ENCODE data around the gene PPP4R2.
"Not testable (repeated sequence)": the region's sequence is repeated elsewhere in the genome, so short reads cannot be mapped to it uniquely, and the experiment has no call there.

The PPP4R2 gene

GRCh38 chr3:72977060-72977808 is 19.4 kb upstream of the PPP4R2 start:
- no peak for DNase-seq

DNA sequence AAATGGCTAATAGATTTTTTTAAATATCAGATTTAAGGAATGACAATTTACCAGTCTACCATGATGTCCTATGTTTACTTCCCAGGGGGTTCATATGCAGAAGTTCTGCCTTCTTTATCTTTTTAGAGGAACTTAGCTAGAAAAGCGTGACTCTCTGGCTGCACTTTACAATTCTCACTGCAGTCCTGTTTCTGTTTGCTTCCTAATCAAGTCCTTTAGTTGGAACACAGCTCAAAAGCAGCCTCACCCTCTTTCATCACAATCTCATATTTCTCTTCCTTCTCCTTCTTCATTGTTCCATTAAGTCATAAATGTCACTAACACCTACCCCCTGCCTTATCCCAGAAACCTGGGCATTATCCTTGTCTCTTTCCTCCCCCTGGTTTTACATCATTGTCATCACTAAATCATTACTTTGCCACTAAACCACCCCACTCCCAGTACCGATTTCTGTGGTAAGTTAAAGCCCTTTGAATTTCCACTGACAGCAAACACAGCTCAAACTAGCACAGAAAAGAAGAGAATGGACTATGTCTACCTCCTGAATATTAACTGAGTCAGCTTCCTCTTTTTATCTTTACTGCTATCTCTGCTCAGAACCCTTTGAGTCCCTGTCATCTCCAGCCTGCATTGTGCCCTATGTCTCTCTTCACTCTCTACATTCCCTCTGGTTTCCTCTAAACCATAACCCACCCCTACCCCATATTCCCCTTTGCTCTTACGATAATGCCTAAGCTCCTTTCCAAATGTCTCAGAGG is 13.8 kb upstream of the PPP4R2 start:
- DNase-seq, result no peak

DNA sequence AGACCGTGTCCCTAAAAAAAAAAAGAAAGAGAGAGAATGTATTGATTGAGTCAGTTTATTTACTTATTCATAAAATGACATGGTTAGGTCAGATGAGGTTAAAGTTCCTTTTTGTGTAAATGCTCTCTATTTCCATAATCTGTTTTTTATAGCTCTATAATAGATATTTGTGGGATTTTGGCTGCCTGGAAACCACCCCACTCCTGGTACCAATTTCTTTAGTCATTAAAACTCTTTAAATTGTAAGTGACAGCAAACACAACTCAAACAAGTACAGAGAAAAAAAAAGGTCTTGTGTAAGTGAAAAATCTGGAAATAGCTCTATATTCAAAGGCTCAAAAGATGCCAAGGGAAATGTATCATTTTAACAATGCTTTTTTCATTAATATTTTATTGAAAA is 11.0 kb upstream of the PPP4R2 start:
- DNase-seq, result no peak

DNA sequence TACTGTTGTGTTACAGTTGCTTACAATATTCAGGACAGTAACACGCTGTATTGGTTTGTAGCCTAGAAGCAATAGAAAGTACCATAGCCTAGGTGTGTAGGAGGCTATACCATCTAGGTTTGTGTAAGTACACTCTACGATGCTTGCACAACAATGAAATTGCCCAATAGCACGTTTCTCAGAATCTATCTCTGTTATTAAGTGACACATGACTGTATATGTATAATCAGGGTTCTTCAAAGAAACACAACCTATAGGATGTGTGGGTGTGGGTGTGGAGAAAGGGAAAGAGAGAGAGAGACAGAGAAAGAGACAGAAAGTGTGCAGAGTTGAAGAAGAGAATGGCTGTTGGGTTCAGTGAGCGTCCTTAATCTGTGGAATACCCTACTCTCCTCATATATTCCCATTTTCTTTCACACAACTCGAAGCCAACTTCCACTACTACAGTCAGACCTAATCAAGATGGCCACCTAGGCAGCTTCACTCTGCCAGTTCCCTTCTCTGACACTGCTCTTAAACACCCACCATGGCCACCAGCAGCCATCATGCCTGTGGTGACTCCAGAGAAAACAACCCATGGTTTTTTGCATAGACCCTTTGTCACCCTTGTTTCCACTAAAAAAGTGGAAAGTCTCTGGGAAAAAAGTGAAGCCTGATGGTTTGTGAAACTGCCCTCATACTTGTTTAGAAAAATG is 5.8 kb upstream of the PPP4R2 start:
- DNase-seq, result no peak

- DNase-seq, result no peak
Measured at GRCh38 chr3:72991522-72991921, 5.1 kb upstream of the PPP4R2 start.

DNA sequence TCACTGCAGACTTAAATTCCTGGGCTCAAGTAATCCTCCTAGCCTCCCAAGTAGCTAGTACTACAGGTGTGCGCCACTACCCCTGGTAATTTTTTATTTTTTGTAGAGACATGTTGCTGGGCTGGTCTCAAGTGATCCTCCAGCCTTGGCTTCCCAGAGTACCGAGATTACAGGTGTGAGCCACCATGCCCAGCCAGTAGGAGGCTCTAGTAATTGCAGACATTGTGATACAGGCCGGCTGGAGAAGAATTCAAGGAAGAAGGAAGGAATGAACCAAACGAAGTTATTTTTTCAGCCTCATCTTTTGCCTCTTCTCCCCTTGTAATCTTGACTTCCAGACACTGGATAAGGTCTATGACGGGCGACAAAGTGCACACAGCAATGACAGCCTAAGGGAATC is 3.2 kb upstream of the PPP4R2 start:
- DNase-seq, result no peak

- no peak for DNase-seq
Measured at GRCh38 chr3:72995337-72995736, 1.3 kb upstream of the PPP4R2 start.

DNA sequence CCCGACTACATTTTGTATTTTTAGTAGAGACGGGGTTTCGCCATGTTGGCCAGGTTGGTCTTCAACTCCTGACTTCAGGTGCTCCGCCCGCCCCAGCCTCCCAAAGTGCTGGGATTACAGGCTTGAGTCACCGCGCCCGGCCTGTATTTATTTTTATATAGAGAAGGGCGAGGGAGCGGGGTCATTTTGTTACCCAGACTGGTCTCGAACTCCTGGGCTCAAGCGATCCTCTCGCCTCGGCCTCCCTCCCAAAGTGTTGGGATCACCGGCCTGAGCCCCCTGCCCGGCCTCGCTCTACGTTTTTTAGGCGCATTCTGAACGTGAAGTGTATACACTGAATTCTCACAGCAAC is 514 bp upstream of the PPP4R2 start:
- peak; percentile 4 for DNase-seq

DNA sequence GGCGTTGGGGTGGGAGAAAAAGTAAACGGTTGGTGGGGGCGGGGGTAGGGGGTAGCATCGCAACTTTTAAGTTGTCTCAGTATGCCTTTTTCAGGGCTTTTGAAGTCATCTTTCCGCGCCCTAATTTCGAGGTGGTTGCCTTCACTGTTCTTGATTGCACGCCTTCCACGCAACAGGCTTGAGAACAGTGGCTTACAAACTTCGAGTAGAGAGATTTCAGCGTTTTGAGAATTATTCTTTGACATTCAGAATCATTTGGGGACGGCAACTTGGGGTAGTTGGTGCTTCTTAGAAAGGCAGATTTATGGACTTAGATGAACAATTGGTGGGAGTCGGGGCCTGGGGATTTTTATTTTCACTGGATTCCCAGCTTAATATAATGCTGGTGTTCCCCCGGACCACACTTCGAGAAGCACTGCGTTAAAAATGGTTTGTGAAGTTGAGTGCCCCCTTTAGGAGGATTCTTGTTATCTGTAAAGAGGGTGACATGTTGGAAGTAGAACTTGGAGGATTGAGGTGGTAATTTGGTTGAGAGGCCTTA is 880 bp downstream of the PPP4R2 start:
- no peak for DNase-seq

- DNase-seq, result no peak
Measured at GRCh38 chr3:72998466-72998865, 1.9 kb downstream of the PPP4R2 start.

- DNase-seq, result no peak
Measured at GRCh38 chr3:72999951-73000350, 3.3 kb downstream of the PPP4R2 start.

- not testable (repeated sequence) for DNase-seq
Measured at GRCh38 chr3:73003050-73003449, 6.4 kb downstream of the PPP4R2 start.

GRCh38 chr3:73004316-73004715 is 7.7 kb downstream of the PPP4R2 start:
- DNase-seq, result no peak

GRCh38 chr3:73007992-73008712 is 11.5 kb downstream of the PPP4R2 start:
- DNase-seq, result no peak

DNA sequence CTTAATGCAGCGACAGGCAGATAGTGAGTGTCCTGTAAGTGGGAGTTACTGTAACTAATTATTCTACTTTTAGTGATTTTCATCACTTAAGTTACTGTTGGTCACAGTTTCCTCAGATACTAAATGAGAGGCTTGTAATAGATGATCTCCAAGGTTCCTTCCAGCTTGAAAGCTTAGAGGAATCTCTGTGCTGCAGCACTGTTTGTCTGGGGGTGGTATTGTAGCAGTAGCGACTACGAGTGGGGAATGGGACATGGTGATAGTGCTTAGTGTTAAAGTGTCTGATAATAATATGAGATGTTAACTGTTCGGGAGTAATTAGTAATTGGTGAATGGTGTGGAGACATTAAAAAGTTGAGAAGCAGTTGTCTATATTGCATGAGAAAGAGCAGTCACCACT is 12.4 kb downstream of the PPP4R2 start:
- no peak for DNase-seq

DNA sequence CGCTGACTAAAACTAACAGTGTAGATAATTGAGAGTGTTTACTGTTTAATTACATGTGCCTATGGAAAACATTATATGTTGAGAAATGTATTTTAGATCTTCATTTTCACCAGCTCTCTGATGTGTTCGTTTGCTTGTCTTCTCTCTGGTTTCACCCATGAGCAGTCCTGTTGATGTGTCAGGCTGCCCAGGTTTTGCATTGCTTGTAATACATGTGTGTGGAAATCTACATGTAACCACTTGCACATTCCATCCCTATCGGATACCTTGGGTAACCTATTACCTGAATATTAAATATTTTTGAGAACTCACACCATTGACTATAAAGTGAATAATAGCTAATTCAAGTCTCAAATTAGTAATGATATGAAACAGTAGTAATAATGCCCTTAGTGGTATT is 13.1 kb downstream of the PPP4R2 start:
- DNase-seq, result no peak

- DNase-seq, result no peak
Measured at GRCh38 chr3:73010158-73010557, 13.5 kb downstream of the PPP4R2 start.

DNA sequence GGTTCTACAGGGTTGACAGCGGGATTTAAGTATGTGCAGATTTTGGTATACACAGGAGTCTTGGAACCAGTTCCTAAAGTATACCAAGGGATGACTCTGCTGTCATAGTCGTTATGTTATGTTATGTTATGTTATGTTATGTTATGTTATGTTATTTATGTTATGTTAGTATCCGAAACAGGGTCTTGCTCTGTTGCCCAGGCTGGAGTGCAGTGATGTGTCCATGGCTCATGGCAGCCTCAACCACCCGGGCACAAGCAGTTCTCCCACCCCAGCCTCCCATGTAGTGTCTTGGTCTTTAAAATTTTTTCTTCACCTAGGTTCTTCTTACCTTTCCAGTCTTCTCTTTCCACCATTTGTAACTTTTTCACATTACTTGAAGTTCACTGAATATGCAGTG is 21.7 kb downstream of the PPP4R2 start:
- DNase-seq, result no peak

- no peak for DNase-seq
Measured at GRCh38 chr3:73018790-73019441, 22.3 kb downstream of the PPP4R2 start.

DNA sequence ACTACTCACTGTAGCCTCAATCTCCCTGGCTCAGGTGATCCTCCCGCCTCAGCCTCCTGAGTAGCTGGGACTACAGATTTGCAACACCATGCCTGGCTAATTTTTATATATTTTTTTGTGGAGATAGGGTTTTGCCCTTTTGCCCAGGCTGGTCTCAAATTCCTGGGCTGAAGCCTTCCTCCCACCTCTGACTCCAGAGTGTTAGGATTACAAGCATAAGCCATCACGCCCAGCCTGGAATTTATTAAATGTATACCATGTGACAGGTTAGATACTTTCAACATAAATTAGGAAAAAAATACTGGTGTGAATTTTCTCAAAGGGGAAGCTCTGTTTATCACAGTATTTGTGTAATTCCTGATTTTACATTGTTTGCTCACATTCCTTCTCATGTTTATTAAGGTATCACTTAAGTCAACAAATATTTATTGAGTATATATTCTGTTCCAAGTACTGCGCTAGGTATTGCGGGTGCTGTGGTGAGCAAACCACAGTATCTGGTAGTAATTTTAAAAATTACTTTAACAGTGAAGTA is 24.8 kb downstream of the PPP4R2 start:
- no peak for DNase-seq

DNA sequence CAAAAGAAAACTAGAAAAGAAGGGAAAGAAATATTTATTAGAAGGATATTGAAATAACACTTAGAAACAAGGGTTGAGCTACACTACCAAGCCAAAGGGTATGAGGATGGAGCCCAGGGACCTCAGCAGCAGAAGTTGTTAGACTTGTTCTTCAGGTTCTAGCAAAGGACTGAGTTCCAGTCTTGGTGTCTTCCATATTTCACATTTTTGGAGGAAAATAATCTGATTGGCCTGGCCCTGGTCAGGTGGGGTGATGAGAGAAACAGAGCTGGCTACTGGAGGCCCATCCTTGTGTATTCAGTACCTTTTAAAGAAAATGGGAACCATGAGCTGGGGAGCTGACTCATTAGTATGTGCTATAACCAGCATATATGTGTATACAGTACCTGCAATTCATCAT is 28.2 kb downstream of the PPP4R2 start:
- no peak for DNase-seq

GRCh38 chr3:73026111-73026759 is 29.6 kb downstream of the PPP4R2 start:
- DNase-seq, result no peak

Measured in T-helper 9 cell (primary cell).